SK-N-SH (cell line): ENCODE measurements around the gene TUBA3C. TPM values are rescaled to one million over a fixed set of nuclear protein-coding genes. Genes with fewer than 3 reads are reported as not detected.

Source experiments
- CTCF ChIA-PET: fragments of 300-600, 350-600 bp; formaldehyde crosslinking; extraction: SDS; loops from one replicate; lab custom pipeline; 2021; lab: Yijun Ruan, JAX
- POLR2A ChIA-PET: fragments of 350-600 bp; sonication (Branson Sonifier 250); formaldehyde crosslinking; extraction: SDS; loops from one replicate; lab custom pipeline; 2020; ENCODE audit warnings: antibody characterized with exemption, inconsistent platforms; lab: Yijun Ruan, JAX
- DNase-seq: peaks from one replicate; pipeline ENCODE4 v3.0.0; 2012
- H2AFZ ChIP-seq: fragments of 200-600 bp; sonication (generic); 2 replicates; pipeline ENCODE4 v1.8.1; 2016; ENCODE audit warnings: antibody characterized with exemption, mild to moderate bottlenecking, low read depth
- H3F3A ChIP-seq: fragments of 200-600 bp; sonication (generic); replicated peaks from 2 replicates; pipeline ENCODE3; 2016; ENCODE audit warnings: antibody characterized with exemption, mild to moderate bottlenecking; ENCODE audit not compliant: insufficient read depth
- H3K27ac ChIP-seq, 2 experiments: fragments of 200-500 bp in 1 of 2; fragments of 200-600 bp in 1 of 2; sonication (Bioruptor generic) in 1 of 2; sonication (generic), shearing (Covaris generic) in 1 of 2; 2 replicates each; pipeline versions ENCODE4 v1.5.1 to v1.6.1; 2014 to 2016; ENCODE audit warnings: low read depth in 2 of 2, inconsistent platforms in 1 of 2, low read length in 1 of 2, mild to moderate bottlenecking in 1 of 2, mixed read lengths in 1 of 2
- H3K27me3 ChIP-seq: fragments of 200-600 bp; sonication (generic), shearing (Covaris generic); 2 replicates; pipeline ENCODE4 v1.6.1; 2016; ENCODE audit warnings: mixed run types; ENCODE audit not compliant: insufficient read depth
- H3K36me3 ChIP-seq, 2 experiments: fragments of 200-500 bp in 1 of 2; fragments of 200-600 bp in 1 of 2; sonication (Bioruptor generic) in 1 of 2; sonication (generic) in 1 of 2; replicated peaks in 1 of 2; 2 replicates each; pipeline versions ENCODE3 to v1.5.1; 2014 to 2016; ENCODE audit warnings: low read length in 1 of 2, mild to moderate bottlenecking in 1 of 2; ENCODE audit not compliant: insufficient read depth in 2 of 2, control insufficient read depth in 1 of 2
- H3K4me1 ChIP-seq, 2 experiments: fragments of 200-500 bp in 1 of 2; fragments of 200-600 bp in 1 of 2; sonication (Bioruptor generic) in 1 of 2; sonication (generic), shearing (Covaris generic) in 1 of 2; 2 replicates each; pipeline versions ENCODE4 v1.5.1 to v1.6.1; 2014 to 2016; ENCODE audit warnings: low read depth in 1 of 2, low read length in 1 of 2, mixed run types in 1 of 2; ENCODE audit not compliant: insufficient read depth in 2 of 2, control insufficient read depth in 1 of 2
- H3K4me2 ChIP-seq: fragments of 200-600 bp; sonication (generic), shearing (Covaris generic); 2 replicates; pipeline ENCODE4 v1.6.1; 2017; ENCODE audit warnings: mixed run types
- H3K4me3 ChIP-seq, 2 experiments: fragments of 200-500 bp in 1 of 2; fragments of 200-600 bp in 1 of 2; sonication (Bioruptor generic) in 1 of 2; sonication (generic), shearing (Covaris generic) in 1 of 2; 2 replicates each; pipeline versions ENCODE4 v1.5.1 to v1.8.1; 2014 to 2016; ENCODE audit warnings: low read depth in 2 of 2, inconsistent platforms in 1 of 2, low read length in 1 of 2, mild to moderate bottlenecking in 1 of 2, mixed read lengths in 1 of 2, moderate library complexity in 1 of 2
- H3K79me2 ChIP-seq: fragments of 200-600 bp; sonication (generic); 2 replicates; pipeline ENCODE4 v1.8.1; 2017; ENCODE audit warnings: mild to moderate bottlenecking; ENCODE audit not compliant: insufficient read depth
- H3K9ac ChIP-seq: fragments of 200-600 bp; sonication (generic); 2 replicates; pipeline ENCODE4 v1.6.1; 2017; ENCODE audit warnings: mixed run types
- H3K9me2 ChIP-seq: fragments of 200-600 bp; sonication (generic); 2 replicates; pipeline ENCODE4 v1.6.1; 2017; ENCODE audit warnings: mixed run types
- H3K9me3 ChIP-seq: fragments of 200-600 bp; sonication (generic); 2 replicates; pipeline ENCODE4 v1.6.1; 2017; ENCODE audit warnings: mixed run types, mild to moderate bottlenecking, moderate library complexity
- H4K20me1 ChIP-seq: fragments of 200-600 bp; sonication (generic); 2 replicates; pipeline ENCODE4 v1.6.1; 2017; ENCODE audit warnings: mild to moderate bottlenecking, mixed run types; ENCODE audit not compliant: insufficient read depth
- CHD2 ChIP-seq: fragments of 150-350 bp; IDR thresholded peaks from 2 replicates; pipeline ENCODE4 v1.6.1; 2018; ENCODE audit warnings: low read length; ENCODE audit not compliant: partially characterized antibody
- EZH2phosphoT487 ChIP-seq: fragments of 200-600 bp; sonication (generic); IDR thresholded peaks from 2 replicates; pipeline ENCODE4 v1.6.1; 2017; ENCODE audit warnings: low read depth, mixed run types, mild to moderate bottlenecking, antibody characterized with exemption, moderate library complexity, borderline replicate concordance
- FOXM1 ChIP-seq: IDR thresholded peaks from 2 replicates; pipeline ENCODE4 v1.4.0; 2012; ENCODE audit warnings: low read depth, mild to moderate bottlenecking
- GABPA ChIP-seq: IDR thresholded peaks from 2 replicates; pipeline ENCODE4 v1.4.0; 2012; ENCODE audit warnings: low read depth, mild to moderate bottlenecking
- GATA2 ChIP-seq: sonication (generic); formaldehyde crosslinking; IDR thresholded peaks from 2 replicates; pipeline ENCODE4 v1.5.0; 2020; ENCODE audit warnings: mild to moderate bottlenecking, missing genetic modification reagents
- MEF2A ChIP-seq: IDR thresholded peaks from 2 replicates; pipeline ENCODE4 v1.4.0; 2012; ENCODE audit warnings: low read depth, borderline replicate concordance
- RCOR1 ChIP-seq: fragments of 150-350 bp; IDR thresholded peaks from 2 replicates; pipeline ENCODE4 v1.6.1; 2017; ENCODE audit warnings: antibody characterized with exemption, low read length
- RXRA ChIP-seq: IDR thresholded peaks from 2 replicates; pipeline ENCODE4 v1.4.0; 2012; ENCODE audit warnings: low read depth, mild to moderate bottlenecking, borderline replicate concordance
- SMC3 ChIP-seq: IDR thresholded peaks from 2 replicates; pipeline ENCODE4 v1.6.1; 2012; ENCODE audit warnings: low read depth, low read length, improper control_type of control experiment
- TAF1 ChIP-seq: IDR thresholded peaks from 2 replicates; pipeline ENCODE4 v1.6.1; 2012; ENCODE audit warnings: low read depth, mild to moderate bottlenecking, low read length, moderate library complexity, borderline replicate concordance
- TCF12 ChIP-seq: IDR thresholded peaks from 2 replicates; pipeline ENCODE4 v1.4.0; 2012
- TEAD4 ChIP-seq: IDR thresholded peaks from 2 replicates; pipeline ENCODE4 v1.4.0; 2012; ENCODE audit warnings: mild to moderate bottlenecking, borderline replicate concordance; ENCODE audit not compliant: insufficient read depth
- WGBS: methylation state at CpG from one replicate; pipeline ENCODE4 v1.1.6; 2017; ENCODE audit warnings: low lambda C conversion rate; 5-methylcytosine and 5-hydroxymethylcytosine counted together
- polyA plus RNA-seq, 3 experiments: library from polyadenylated mRNA; depleted of rRNA; stranded (reverse); fragments of >200 nt; gene quantifications; 2 replicates each; pipeline ENCODE4 v1.2.3, GENCODE V29; 2012
- TF ChIP-seq, protein P1 (sequence below): IDR thresholded peaks from 2 replicates; pipeline ENCODE4 v1.4.0; 2012; ENCODE audit warnings: low read depth, borderline replicate concordance
- TF ChIP-seq, protein P2 (sequence below): IDR thresholded peaks from 2 replicates; pipeline ENCODE4 v1.4.0; 2012; ENCODE audit warnings: low read depth, borderline replicate concordance
- TF ChIP-seq, protein P3 (sequence below): IDR thresholded peaks from 2 replicates; pipeline ENCODE4 v1.6.1; 2012; ENCODE audit warnings: mild to moderate bottlenecking, low read depth, low read length, moderate library complexity

Gene TUBA3C
- polyA plus RNA-seq, 1 of the 3 experiments (the other 2 are of a cell fraction) = 0.05 TPM

DNA sequence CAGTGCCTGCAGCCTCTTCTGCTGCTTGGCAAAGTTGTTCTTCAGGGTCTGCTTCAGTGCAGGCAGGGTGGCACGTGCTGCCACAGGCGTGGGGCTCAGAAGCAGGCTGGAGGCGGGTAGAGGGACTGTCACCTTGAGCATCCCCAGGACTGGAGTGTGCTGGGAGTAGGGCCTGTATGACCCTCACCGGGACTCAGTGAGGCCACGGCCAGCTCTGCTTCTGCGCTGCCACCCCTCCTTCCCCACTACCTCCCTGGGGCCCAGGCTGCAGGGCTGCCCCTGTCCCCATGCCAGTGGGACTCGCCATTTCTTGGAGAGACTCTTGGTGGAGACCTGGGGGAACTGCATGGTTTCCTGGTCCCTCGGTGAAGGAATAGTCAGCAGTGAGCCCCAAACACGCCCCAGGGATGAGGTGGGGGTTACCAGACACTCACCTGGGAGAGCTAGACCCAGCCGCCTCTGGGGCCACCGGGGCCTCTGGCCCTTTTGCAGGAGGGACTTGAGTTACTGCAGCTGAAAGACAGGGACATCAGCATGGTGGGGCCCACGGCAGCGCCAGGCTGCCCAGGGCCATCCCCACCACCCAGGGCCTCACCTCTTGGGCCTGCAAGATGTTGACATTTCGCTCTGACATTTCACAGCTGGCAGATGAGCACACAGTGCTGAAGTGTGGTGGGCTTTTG is 29.9 kb downstream of the TUBA3C start:
- H3K9me3 ChIP-seq = no peaks in the 10 kb centered on the region
- H3K4me3 ChIP-seq = no peak overlapping the region
- H3F3A ChIP-seq = no peaks in the 10 kb centered on the region
- POLR2A ChIA-PET = no interaction called here
- TF ChIP-seq, protein P1, sequence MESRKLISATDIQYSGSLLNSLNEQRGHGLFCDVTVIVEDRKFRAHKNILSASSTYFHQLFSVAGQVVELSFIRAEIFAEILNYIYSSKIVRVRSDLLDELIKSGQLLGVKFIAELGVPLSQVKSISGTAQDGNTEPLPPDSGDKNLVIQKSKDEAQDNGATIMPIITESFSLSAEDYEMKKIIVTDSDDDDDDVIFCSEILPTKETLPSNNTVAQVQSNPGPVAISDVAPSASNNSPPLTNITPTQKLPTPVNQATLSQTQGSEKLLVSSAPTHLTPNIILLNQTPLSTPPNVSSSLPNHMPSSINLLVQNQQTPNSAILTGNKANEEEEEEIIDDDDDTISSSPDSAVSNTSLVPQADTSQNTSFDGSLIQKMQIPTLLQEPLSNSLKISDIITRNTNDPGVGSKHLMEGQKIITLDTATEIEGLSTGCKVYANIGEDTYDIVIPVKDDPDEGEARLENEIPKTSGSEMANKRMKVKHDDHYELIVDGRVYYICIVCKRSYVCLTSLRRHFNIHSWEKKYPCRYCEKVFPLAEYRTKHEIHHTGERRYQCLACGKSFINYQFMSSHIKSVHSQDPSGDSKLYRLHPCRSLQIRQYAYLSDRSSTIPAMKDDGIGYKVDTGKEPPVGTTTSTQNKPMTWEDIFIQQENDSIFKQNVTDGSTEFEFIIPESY = no peak
- TF ChIP-seq, protein P2, sequence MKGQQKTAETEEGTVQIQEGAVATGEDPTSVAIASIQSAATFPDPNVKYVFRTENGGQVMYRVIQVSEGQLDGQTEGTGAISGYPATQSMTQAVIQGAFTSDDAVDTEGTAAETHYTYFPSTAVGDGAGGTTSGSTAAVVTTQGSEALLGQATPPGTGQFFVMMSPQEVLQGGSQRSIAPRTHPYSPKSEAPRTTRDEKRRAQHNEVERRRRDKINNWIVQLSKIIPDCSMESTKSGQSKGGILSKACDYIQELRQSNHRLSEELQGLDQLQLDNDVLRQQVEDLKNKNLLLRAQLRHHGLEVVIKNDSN = no peak
- TF ChIP-seq TEAD4 = no peak
- no peak for TF ChIP-seq FOXM1
- TF ChIP-seq CHD2 = no peak
- no peak for TF ChIP-seq GABPA
- TF ChIP-seq, protein P3, sequence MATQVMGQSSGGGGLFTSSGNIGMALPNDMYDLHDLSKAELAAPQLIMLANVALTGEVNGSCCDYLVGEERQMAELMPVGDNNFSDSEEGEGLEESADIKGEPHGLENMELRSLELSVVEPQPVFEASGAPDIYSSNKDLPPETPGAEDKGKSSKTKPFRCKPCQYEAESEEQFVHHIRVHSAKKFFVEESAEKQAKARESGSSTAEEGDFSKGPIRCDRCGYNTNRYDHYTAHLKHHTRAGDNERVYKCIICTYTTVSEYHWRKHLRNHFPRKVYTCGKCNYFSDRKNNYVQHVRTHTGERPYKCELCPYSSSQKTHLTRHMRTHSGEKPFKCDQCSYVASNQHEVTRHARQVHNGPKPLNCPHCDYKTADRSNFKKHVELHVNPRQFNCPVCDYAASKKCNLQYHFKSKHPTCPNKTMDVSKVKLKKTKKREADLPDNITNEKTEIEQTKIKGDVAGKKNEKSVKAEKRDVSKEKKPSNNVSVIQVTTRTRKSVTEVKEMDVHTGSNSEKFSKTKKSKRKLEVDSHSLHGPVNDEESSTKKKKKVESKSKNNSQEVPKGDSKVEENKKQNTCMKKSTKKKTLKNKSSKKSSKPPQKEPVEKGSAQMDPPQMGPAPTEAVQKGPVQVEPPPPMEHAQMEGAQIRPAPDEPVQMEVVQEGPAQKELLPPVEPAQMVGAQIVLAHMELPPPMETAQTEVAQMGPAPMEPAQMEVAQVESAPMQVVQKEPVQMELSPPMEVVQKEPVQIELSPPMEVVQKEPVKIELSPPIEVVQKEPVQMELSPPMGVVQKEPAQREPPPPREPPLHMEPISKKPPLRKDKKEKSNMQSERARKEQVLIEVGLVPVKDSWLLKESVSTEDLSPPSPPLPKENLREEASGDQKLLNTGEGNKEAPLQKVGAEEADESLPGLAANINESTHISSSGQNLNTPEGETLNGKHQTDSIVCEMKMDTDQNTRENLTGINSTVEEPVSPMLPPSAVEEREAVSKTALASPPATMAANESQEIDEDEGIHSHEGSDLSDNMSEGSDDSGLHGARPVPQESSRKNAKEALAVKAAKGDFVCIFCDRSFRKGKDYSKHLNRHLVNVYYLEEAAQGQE = no peak
- TF ChIP-seq TCF12 = no peak
- TF ChIP-seq EZH2phosphoT487 = no peak
- TF ChIP-seq TAF1 = no peak
- no peak for TF ChIP-seq GATA2 (CRISPR knock-in tag)
- TF ChIP-seq MEF2A = no peak
- TF ChIP-seq SMC3 = no peak
- no peak for TF ChIP-seq RXRA
- TF ChIP-seq RCOR1 = no peak
- 0% methylated on average over 4 of the region's 14 CpGs for WGBS
- no peaks in the 10 kb centered on the region for H3K27me3 ChIP-seq
- H3K9me2 ChIP-seq = no peaks in the 10 kb centered on the region
- H2AFZ ChIP-seq = no peak overlapping the region
- no peak for DNase-seq
- H3K79me2 ChIP-seq = no peaks in the 10 kb centered on the region
- H3K27ac ChIP-seq = no peak overlapping the region
- H4K20me1 ChIP-seq = no peaks in the 10 kb centered on the region
- no peaks in the 10 kb centered on the region for H3K36me3 ChIP-seq
- no peak overlapping the region for H3K9ac ChIP-seq
- no peaks in the 10 kb centered on the region for H3K4me1 ChIP-seq
- no peak overlapping the region for H3K4me2 ChIP-seq
- CTCF ChIA-PET = no interaction called here
